ENCODE results near the gene ABCB4. TPM values are rescaled to one million over a fixed set of nuclear protein-coding genes. Genes with fewer than 3 reads are reported as not detected.

Gene ABCB4
- total RNA-seq, 2 experiments from 2014 or later = 0.14 TPM; not detected in 1

DNA sequence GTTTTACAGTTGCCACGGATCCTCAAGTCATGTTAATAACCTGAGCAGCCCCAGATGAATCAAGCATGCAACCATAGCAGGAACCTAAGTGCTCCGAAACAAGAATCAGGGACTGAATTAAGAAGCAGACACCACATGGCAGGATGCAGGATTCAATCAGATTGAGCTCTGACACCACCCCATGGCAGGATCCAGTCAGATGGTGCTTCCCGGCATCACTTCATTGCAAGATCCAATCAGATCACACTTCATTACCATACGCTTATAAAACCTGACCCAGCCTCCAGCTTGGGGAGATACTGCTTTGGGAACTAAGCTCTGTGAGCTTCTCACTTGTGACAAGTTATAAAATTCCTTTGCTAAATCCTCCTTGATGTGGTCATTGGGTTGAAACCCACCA lies 55.3 kb downstream of the ABCB4 start:
- Mint-ChIP-seq H3K4me1 (ENCODE audit: low read depth) (no peaks in the 10 kb centered on the region), H3K9me3 (no peaks in the 10 kb centered on the region), H3K36me3 (ENCODE audit: low read depth) (no peaks in the 10 kb centered on the region), H3K27me3 (peaks cover 2% of the 10 kb centered on the region), H3K27ac (no peak overlapping the region), H3K4me3 (no peak overlapping the region)
- ChIA-PET POLR2A (no interaction called here), CTCF (interaction anchor here (1.4 to 8.6 kb wide), 4 partner anchors 8 to 108 kb away, joined by 3 to 97 read pairs (median 14); no protein-coding TSS in a partner anchor)
- no peak for DNase-seq
- intact Hi-C loops (cut with micrococcal nuclease) = no loop called here
- TF ChIP-seq, protein P1, sequence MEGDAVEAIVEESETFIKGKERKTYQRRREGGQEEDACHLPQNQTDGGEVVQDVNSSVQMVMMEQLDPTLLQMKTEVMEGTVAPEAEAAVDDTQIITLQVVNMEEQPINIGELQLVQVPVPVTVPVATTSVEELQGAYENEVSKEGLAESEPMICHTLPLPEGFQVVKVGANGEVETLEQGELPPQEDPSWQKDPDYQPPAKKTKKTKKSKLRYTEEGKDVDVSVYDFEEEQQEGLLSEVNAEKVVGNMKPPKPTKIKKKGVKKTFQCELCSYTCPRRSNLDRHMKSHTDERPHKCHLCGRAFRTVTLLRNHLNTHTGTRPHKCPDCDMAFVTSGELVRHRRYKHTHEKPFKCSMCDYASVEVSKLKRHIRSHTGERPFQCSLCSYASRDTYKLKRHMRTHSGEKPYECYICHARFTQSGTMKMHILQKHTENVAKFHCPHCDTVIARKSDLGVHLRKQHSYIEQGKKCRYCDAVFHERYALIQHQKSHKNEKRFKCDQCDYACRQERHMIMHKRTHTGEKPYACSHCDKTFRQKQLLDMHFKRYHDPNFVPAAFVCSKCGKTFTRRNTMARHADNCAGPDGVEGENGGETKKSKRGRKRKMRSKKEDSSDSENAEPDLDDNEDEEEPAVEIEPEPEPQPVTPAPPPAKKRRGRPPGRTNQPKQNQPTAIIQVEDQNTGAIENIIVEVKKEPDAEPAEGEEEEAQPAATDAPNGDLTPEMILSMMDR (IDR thresholded peaks at IDR 0.05) = no peak
- ATAC-seq = no peak

DNA sequence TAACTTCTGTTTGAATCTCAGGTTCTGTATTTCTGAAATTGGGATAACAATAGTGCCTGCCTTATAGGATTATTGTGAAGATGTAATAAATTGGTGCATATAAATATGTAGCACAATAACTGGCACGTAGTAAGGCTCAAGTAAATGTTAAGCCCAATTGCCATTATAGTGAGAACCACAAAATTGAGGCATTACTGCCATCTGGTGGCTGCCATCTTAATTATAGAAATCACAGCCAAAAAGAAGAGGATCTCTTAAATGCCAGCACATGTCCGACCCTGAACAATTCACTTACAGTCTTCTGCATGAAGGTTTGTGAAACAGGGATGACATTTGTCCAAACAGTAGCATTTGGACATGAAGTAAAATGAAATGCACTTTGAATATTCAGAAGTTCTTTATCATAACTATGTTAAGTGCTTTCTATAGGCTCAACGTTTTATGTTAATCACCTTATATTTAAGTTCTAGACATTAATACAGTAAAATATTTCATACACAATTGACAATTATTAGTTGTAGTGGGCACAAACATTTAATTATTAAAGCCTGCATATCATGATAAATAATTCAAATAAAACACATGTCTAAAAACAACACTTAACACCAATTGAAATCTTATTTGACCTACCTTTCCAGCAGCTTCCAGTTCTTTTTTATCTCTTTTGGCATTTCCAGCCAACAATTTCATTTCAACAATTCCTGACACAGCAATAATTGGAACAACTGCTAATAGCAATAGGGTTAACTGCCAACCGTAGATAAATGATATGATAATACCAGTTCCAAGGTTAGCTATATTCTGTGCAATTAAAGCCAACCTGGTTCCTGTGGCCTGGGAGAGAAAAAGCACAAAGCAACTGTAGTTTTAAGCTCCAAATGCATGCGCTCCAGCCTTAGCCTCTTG lies 58.5 kb downstream of the ABCB4 start:
- Mint-ChIP-seq H3K4me3 (no peak overlapping the region), H3K27ac (no peak overlapping the region), H3K27me3 (peaks cover 1% of the 10 kb centered on the region), H3K9me3 (no peaks in the 10 kb centered on the region), H3K4me1 (ENCODE audit: low read depth) (no peaks in the 10 kb centered on the region), H3K36me3 (ENCODE audit: low read depth) (no peaks in the 10 kb centered on the region)
- CTCF ChIA-PET = interaction anchor here (0.6 to 8.6 kb wide), 35 partner anchors 9 to 695 kb away, joined by 3 to 97 read pairs (median 6); partner anchors contain the start of gene CROT
- intact Hi-C loops (cut with micrococcal nuclease) = loop anchor here (1.0 to 10.0 kb wide), 2 partner anchors 105 to 482 kb away; no protein-coding TSS in a partner anchor
- ATAC-seq = peak; percentile 66
- POLR2A ChIA-PET = no interaction called here
- TF ChIP-seq, protein P1 (IDR thresholded peaks at IDR 0.05) = peak; percentile 73
- DNase-seq = peak; percentile 85

DNA sequence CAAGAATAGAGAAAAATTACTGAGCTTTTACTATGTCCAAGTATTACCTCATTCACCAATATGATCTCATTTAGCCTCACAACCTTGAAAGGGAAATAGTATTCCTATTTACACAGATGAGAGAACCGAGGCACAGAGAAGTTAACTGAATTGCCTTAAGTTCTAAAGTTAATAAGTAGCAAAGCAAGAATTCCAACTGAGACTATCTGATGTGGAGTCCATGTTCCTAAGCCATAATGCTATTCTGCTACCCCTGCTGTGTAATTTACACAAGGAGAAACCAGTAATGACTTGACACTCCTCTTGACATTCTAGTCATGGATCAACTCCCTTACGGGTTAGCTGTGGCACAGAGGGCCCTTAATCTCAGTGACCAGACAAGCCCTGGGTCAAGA lies 60.7 kb downstream of the ABCB4 start:
- peaks cover 1% of the 10 kb centered on the region for H3K27me3 Mint-ChIP-seq
- H3K36me3 Mint-ChIP-seq (ENCODE audit: low read depth) = no peaks in the 10 kb centered on the region
- no peak for DNase-seq
- H3K9me3 Mint-ChIP-seq = no peaks in the 10 kb centered on the region
- TF ChIP-seq, protein P1 (IDR thresholded peaks at IDR 0.05) = no peak
- H3K4me1 Mint-ChIP-seq (ENCODE audit: low read depth) = no peaks in the 10 kb centered on the region
- no peak overlapping the region for H3K27ac Mint-ChIP-seq
- no peak overlapping the region for H3K4me3 Mint-ChIP-seq
- ChIA-PET CTCF (interaction anchor here (0.8 to 8.6 kb wide), 11 partner anchors 10 to 489 kb away, joined by 3 to 97 read pairs (median 13); no protein-coding TSS in a partner anchor), POLR2A (no interaction called here)
- no peak for ATAC-seq
- intact Hi-C loops (cut with micrococcal nuclease) = loop anchor here (10.0 kb wide), 1 partner anchor 480 kb away; no protein-coding TSS in a partner anchor

DNA sequence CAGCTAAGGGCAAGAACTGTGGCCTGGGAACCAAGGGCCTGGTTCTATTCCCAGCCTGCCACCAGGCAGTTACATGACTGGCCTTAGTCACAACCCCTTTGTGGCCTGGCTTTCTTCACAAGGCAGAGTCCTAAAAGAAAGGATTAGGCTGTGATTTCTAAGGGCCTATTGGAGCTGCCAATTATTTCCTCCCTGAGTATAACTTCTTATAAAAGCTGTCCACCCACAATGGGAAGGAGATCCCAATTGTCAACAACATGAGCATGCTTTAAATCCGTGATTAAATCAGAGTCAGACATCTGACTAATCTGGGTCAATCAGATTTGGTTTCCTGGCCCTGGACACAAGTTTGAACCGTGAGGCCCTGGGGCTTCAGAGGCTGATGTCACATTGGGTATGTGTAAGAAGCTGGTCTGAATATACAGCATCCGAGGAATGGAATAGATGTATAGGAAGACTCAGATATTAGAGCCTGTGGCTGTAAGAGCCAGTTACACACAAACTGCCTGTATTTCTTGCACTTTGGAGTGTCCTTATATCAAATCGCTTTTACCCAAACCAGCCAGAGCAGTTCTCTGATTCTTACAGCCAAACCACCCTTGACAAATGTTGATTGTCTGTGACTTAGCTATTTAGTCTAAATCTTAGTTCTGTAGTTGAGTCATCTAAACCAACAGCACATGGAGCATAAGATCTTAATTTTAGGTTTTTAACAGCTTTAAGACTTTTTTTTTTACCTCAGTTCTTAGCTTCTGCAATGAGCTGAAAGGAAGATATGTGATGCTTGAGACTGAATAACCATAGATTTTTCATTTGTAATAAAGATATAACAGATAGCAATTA lies 61.3 kb downstream of the ABCB4 start:
- no peak for DNase-seq
- no peak for ATAC-seq
- peaks cover 1% of the 10 kb centered on the region for H3K27me3 Mint-ChIP-seq
- TF ChIP-seq, protein P1 (IDR thresholded peaks at IDR 0.05) = no peak
- POLR2A ChIA-PET = no interaction called here
- no peaks in the 10 kb centered on the region for H3K36me3 Mint-ChIP-seq (ENCODE audit: low read depth)
- CTCF ChIA-PET = interaction anchor here (0.6 to 8.6 kb wide), 9 partner anchors 9 to 847 kb away, joined by 3 to 97 read pairs (median 4); no protein-coding TSS in a partner anchor
- no peaks in the 10 kb centered on the region for H3K4me1 Mint-ChIP-seq (ENCODE audit: low read depth)
- intact Hi-C loops (cut with micrococcal nuclease) = loop anchor here (10.0 kb wide), 1 partner anchor 479 kb away; no protein-coding TSS in a partner anchor
- no peak overlapping the region for H3K4me3 Mint-ChIP-seq
- no peak overlapping the region for H3K27ac Mint-ChIP-seq
- H3K9me3 Mint-ChIP-seq = no peaks in the 10 kb centered on the region
